Vagina (tissue), 2 donors: ENCODE measurements around the gene AMZ2.

Experiments
- CTCF ChIP-seq, 3 experiments: fragments of 450-650 bp in 2 of 3; fragments of 200-600 bp in 1 of 3; sonication (generic) in 1 of 3; IDR thresholded peaks; one replicate each; pipeline ENCODE4 v1.5.1; 2017 to 2019; ENCODE audit warnings: antibody characterized with exemption in 3 of 3, mild to moderate bottlenecking in 2 of 3, moderate library complexity in 2 of 3
- POLR2A ChIP-seq, 2 donors: fragments of 450-650 bp; IDR thresholded peaks; one replicate each; pipeline ENCODE4 v1.6.1; 2017; ENCODE audit warnings: antibody characterized with exemption in 2 of 2, mild to moderate bottlenecking in 2 of 2, moderate library complexity in 2 of 2

- TF ChIP-seq CTCF (IDR thresholded peaks at IDR 0.05) (no peak), POLR2A (IDR thresholded peaks at IDR 0.05) (no peak)
Observed at GRCh38 chr17:68207651-68208253, 40.1 kb upstream of the AMZ2 start.
